Skeletal muscle satellite cell (primary cell): ENCODE data around the gene NMNAT3. TPM values are rescaled to one million over a fixed set of nuclear protein-coding genes. Genes with fewer than 3 reads are reported as not detected.

ENCODE experiments used
- H3K27me3 ChIP-seq: 2 replicates; pipeline ENCODE4 v1.7.0; 2013; ENCODE audit warnings: low read length; ENCODE audit not compliant: control insufficient read depth, insufficient read depth
- H3K36me3 ChIP-seq: 2 replicates; pipeline ENCODE4 v1.7.0; 2013; ENCODE audit warnings: mild to moderate bottlenecking, control low read depth, low read length; ENCODE audit not compliant: insufficient read depth
- H3K4me1 ChIP-seq: 2 replicates; pipeline ENCODE4 v1.7.0; 2013; ENCODE audit warnings: low read length; ENCODE audit not compliant: control insufficient read depth, insufficient read depth
- H3K4me2 ChIP-seq: 2 replicates; pipeline ENCODE4 v1.7.0; 2013; ENCODE audit warnings: mild to moderate bottlenecking, low read length
- H3K4me3 ChIP-seq: 2 replicates; pipeline ENCODE4 v1.7.0; 2013; ENCODE audit warnings: low read length
- H3K9ac ChIP-seq: 2 replicates; pipeline ENCODE4 v1.7.0; 2013; ENCODE audit warnings: mild to moderate bottlenecking, low read depth, low read length, moderate library complexity
- H3K9me3 ChIP-seq: replicated peaks from 2 replicates; pipeline ENCODE4 v1.7.0; 2013; ENCODE audit warnings: mild to moderate bottlenecking, control low read depth, low read length
- total RNA-seq: library from RNA; depleted of rRNA; stranded (reverse); fragments of >200 nt; gene quantifications from 2 replicates; pipeline ENCODE4 v1.2.3, GENCODE V29; 2012; rRNA removed

Gene NMNAT3
- total RNA-seq: under 0.01 TPM in 2 replicates

DNA sequence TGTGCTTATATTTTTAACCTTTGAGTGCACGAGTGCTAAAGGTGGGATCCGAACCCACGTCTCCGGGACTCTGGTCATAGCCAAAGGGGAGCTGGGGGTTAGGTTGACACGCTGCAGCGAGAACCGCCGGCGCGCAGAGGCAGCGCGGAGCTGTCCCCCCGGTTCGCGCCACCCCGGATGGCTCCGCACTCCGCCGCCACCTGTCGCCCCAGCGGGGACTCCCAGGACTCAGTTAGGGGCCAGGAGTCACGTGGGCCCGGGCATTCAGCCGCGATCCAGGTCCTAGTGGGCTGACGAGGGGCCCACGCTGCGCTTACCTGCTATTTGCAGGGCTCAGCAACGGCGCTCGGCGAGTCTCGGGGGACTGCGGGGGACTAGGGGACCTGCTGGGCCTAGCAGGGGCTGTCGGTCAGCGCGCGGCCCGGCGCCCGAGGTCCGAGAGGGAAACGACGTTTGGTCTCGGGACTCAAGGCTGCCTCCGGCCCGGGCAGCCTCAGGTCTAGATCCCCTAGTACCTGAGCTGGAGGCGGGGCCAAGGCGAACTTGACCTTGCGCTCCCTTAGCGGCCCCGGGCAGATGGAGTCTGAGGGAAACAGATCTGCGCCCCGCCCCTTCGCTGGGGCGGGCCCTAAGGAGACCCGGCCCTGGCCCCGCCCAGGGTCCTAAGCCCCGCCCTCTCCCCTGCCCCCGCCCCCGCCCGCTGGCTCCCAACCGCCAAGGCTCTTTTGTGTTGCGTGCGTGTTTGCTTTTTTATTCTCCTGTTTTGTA is at the start of gene NMNAT3:
NMNAT3 (minus strand) TSS at position 585 of the 768 bp plus-strand sequence. CDS start 50,248 bp downstream, outside the sequence.
- Histone ChIP-seq H3K4me2 (peak within 1 kb of the TSS; percentile 82), H3K36me3 (no peaks in the 10 kb centered on the region), H3K9me3 (no peaks in the 10 kb centered on the region), H3K4me1 (no peaks in the 10 kb centered on the region), H3K9ac (no peak within 1 kb of the TSS), H3K4me3 (peak within 1 kb of the TSS; percentile 66), H3K27me3 (peaks cover 65% of the 10 kb centered on the region)

DNA sequence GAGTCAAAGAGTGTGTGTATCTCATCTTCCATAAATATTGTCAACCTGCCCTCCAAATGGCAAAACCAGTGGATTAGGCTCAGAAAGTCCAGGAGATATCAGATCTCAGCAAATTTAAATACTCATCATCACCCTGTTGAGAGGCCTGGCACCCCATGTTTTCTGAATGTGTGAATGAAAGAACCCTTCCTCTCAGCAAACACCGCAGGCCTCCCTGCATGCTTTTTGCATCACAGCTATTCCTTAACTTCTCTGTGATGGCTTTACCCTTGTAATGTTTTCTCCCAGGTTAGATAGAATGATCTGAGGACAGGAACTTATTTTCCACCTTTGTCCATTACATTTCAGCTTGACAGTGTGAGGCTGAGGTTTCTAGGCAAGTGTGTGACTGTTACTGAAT is 43.6 kb upstream of the NMNAT3 start:
- Histone ChIP-seq H3K4me3 (no peak overlapping the region), H3K27me3 (peaks cover 35% of the 10 kb centered on the region), H3K9me3 (no peaks in the 10 kb centered on the region), H3K9ac (no peak overlapping the region), H3K4me1 (no peaks in the 10 kb centered on the region), H3K4me2 (no peak overlapping the region), H3K36me3 (no peaks in the 10 kb centered on the region)

DNA sequence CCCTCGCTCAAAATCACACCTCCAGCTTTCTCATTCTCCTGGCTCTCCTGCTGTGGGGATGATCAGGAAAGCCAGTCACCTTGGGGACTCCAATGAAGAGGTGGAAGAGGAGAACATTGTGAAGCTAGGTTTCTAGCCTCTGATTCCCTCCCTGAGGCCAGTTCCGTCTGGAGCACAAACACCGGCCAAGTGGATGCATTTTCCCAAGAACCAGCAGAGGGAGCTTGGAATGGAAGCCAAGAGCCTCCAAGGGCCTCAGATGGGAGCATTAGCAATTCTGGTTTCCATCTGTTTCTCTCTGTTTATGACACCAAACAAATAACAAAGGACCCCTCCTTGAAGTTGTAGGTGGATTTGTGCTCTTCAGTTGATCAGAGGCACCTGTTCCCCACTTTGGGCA is 40.6 kb upstream of the NMNAT3 start:
- H3K27me3 ChIP-seq: peaks cover 55% of the 10 kb centered on the region
- H3K9me3 ChIP-seq: no peaks in the 10 kb centered on the region
- no peak overlapping the region for H3K4me2 ChIP-seq
- no peak overlapping the region for H3K9ac ChIP-seq
- H3K4me3 ChIP-seq: no peak overlapping the region
- no peaks in the 10 kb centered on the region for H3K36me3 ChIP-seq
- no peaks in the 10 kb centered on the region for H3K4me1 ChIP-seq

DNA sequence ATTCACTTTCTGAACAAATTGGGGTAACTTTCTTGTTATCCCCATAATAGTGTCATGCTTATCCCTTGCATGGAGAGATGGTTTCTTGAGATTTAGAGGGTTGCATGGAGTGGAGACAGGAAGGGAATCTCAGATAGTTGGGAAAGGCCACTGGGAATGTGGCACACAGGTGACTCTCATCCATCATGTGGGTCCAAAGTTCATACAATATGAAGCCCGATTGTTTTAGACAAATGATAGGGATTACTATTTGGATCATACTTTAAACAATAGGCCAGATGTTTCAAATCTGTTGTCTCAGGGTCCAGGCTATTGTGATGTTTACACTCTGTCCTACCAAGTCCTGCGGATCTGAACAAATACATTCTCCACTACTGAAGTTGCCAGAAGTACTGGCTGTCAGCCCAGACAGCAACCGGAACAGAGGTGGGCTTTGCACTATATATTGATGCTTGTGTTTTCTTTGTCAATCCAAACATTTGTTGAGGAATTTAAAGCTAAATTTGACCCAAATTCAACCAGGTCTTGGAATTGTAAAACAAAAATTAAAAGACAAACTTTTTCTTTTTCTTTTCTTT is 39.2 kb upstream of the NMNAT3 start:
- no peaks in the 10 kb centered on the region for H3K36me3 ChIP-seq
- no peak overlapping the region for H3K4me3 ChIP-seq
- H3K27me3 ChIP-seq: peaks cover 48% of the 10 kb centered on the region
- no peak overlapping the region for H3K9ac ChIP-seq
- no peaks in the 10 kb centered on the region for H3K4me1 ChIP-seq
- no peaks in the 10 kb centered on the region for H3K9me3 ChIP-seq
- no peak overlapping the region for H3K4me2 ChIP-seq

DNA sequence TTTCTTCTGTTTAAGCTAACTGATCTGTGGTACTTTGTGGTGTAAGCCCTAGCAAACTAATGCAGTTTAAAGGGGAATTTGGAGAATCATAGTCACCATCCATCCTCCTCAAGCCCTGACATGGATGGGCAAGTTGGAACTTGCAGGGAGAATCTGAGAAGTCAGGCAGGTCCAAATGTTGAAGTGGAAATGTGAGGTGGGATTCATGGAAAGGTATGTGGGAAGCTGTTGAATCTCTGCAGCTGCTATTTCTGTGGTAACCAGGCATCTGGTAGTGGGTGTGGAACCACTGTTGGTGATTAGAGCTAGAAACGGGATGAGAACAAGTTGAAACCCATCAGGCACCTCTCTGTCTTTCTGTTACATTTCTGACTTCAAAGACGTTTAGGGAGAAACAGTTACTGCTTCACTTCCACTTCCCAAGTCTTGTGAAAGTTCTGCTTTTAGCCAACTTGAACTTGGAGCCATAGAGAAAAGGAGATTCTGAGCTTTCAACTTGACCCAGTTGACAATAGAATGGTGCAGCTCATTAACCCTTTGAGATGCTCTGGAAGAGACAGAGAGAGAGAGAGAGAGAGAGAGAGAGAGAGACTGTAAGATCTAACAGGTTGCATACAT is 38.1 kb upstream of the NMNAT3 start:
- Histone ChIP-seq H3K9me3 (no peaks in the 10 kb centered on the region), H3K9ac (no peak overlapping the region), H3K27me3 (peaks cover 45% of the 10 kb centered on the region), H3K4me1 (no peaks in the 10 kb centered on the region), H3K4me3 (no peak overlapping the region), H3K36me3 (no peaks in the 10 kb centered on the region), H3K4me2 (no peak overlapping the region)

DNA sequence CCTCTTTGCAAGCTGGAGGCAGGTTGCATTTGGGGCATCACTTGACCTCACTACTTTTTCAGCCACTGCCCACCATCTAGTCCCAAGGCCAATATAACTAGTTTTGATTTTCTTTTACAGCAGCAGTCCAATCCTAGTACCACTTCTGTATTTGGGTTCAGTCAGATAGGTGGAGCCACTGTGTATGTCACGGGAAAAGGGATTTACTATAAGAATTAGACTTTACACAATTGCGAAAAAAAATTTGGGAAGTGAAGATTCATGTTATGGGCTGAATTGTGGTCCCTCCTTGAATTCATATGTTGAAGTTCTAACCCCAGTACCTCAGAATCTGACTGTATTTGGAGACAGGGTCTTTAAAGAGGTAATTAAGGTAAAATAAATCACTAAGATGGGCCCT is 37.4 kb upstream of the NMNAT3 start:
- no peaks in the 10 kb centered on the region for H3K9me3 ChIP-seq
- H3K4me1 ChIP-seq: no peaks in the 10 kb centered on the region
- H3K36me3 ChIP-seq: no peaks in the 10 kb centered on the region
- H3K27me3 ChIP-seq: peaks cover 48% of the 10 kb centered on the region
- no peak overlapping the region for H3K4me2 ChIP-seq
- H3K4me3 ChIP-seq: no peak overlapping the region
- H3K9ac ChIP-seq: no peak overlapping the region

DNA sequence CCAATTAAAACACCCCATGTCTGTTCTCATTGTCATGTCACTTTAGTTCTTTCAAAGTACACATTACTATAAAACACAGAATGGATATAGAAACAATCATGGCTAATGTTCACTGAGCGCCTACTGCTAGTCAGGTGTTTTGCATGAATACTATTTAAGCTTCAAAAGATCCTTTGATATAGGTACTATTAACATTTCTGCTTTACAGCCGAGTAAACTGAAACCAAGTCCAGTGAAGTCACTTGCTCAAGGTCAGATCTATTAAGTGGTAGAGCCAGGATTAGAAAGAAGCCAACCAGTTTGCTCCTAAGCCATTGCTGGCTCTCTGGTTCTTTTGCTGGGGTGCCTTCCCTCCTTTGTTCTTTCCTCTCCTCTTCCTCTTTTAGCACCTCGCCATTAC is 32.4 kb upstream of the NMNAT3 start:
- H3K4me1 ChIP-seq: no peaks in the 10 kb centered on the region

DNA sequence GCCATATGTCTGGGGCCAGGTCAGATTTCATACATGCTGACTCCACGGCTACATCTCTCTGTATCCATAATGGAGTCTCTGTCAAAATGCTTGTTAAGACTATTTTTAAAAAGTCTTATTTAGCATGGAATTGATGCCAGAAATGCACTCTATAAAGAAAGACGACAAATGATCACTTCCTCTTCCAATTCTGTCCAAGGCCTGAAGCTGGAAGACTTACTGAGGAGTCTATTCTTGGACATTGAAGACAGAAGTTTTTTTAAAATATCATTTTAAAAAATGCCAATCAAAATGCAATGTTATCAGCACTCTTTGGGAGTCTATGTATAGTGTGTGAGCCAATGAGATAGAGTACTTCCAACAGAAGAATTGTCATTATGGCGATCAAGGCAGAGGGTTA is 27.9 kb upstream of the NMNAT3 start:
- no peaks in the 10 kb centered on the region for H3K4me1 ChIP-seq
- no peak overlapping the region for H3K4me2 ChIP-seq

More for the DNA sequence above, 32.4 kb upstream of the NMNAT3 start:
- no peak overlapping the region for H3K9ac ChIP-seq
- no peaks in the 10 kb centered on the region for H3K36me3 ChIP-seq
- no peak overlapping the region for H3K4me2 ChIP-seq
- H3K27me3 ChIP-seq: peaks cover 20% of the 10 kb centered on the region
- H3K9me3 ChIP-seq: no peaks in the 10 kb centered on the region
- H3K4me3 ChIP-seq: no peak overlapping the region

DNA sequence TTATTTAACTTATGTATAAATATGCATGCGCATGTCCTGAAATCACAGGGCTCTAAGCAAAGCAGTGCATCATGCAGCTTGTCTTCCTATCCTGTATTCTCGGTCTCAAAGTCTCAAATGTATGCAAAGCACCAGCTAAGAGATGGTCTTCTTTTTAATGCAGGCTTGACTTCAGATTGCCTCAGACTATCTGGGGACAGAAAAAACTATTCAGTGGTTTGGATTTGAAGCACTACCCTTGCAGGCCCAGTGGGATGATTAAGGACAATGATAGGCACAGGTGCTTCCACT is 18.5 kb upstream of the NMNAT3 start:
- Histone ChIP-seq H3K36me3 (no peaks in the 10 kb centered on the region), H3K4me3 (no peak overlapping the region), H3K9ac (no peak overlapping the region), H3K4me1 (no peaks in the 10 kb centered on the region), H3K27me3 (peaks cover 8% of the 10 kb centered on the region), H3K9me3 (no peaks in the 10 kb centered on the region), H3K4me2 (no peak overlapping the region)

More for the DNA sequence above, 27.9 kb upstream of the NMNAT3 start:
- Histone ChIP-seq H3K4me3 (no peak overlapping the region), H3K9ac (no peak overlapping the region), H3K9me3 (no peaks in the 10 kb centered on the region), H3K27me3 (peaks cover 18% of the 10 kb centered on the region), H3K36me3 (no peaks in the 10 kb centered on the region)

DNA sequence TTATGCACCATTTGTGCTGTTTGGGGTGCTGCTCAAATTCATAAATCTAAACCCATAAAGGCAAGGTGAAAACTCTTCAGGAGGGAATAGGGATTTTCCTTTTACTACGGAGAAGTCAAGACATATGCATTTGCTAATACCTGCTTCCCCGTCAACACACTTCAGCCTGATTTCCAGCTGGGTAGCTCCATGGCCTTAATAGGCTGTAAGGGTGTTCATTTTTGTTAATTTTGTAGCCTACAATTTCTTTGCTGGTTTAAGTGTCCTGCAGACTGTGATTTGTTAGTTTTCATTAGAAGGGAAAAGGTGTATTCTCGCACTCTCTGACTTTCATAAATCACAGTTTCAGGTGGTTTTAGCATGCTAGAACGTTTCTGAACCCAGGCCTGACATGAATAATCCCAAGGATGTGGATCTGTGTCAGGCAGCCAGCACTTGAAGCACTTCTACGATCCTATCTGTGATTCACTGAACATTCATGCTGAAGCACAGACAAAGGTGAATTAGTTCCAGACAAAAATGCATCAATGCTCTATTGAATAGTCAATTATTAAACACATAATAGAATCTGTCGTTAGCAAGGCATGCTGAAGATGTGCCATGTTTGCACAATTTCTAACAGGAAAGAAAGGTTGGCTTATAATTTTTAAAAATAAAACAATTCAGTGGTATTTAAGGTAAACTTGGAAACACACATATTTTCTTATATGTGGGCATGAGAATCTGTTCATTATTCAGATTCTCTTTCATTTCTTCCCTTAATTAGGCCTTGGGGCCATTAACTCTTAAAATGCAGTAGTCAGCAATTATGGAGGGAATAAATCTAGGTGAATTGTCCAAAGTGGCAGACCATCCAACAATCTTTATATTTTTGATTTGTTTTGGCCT is 17.9 kb upstream of the NMNAT3 start:
- no peaks in the 10 kb centered on the region for H3K4me1 ChIP-seq
- no peaks in the 10 kb centered on the region for H3K36me3 ChIP-seq
- H3K4me2 ChIP-seq: no peak overlapping the region

DNA sequence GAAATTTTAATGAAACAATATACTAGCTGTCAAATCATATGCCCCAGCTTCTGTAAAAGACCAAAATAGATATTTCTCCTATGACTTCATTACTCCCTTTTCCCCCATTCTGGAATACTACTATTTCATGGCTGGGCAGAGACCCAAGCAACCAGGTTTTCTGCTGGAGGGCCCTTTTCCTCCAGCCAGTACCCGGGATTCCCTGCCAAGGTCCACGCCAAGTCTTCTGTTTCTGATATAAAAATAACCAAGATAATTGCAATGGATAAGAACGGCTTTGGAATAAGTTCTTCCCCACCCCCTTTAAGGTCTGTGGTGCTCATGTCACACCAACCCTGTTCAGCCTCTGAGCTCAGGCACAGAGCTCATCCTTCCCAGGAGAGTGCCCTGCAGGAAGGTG is 17.2 kb upstream of the NMNAT3 start:
- H3K9me3 ChIP-seq: no peaks in the 10 kb centered on the region
- no peak overlapping the region for H3K4me3 ChIP-seq
- no peak overlapping the region for H3K9ac ChIP-seq
- no peaks in the 10 kb centered on the region for H3K36me3 ChIP-seq
- peaks cover 8% of the 10 kb centered on the region for H3K27me3 ChIP-seq
- no peak overlapping the region for H3K4me2 ChIP-seq
- no peaks in the 10 kb centered on the region for H3K4me1 ChIP-seq

More for the DNA sequence above, 17.9 kb upstream of the NMNAT3 start:
- no peak overlapping the region for H3K4me3 ChIP-seq
- peaks cover 8% of the 10 kb centered on the region for H3K27me3 ChIP-seq
- H3K9me3 ChIP-seq: no peaks in the 10 kb centered on the region
- no peak overlapping the region for H3K9ac ChIP-seq
